GM21360 (cell line): ENCODE results near the gene PDZD2.

Experiments used
- ATAC-seq: cut with Tn5 transposase; IDR thresholded peaks from one replicate; pipeline ENCODE4 v1.9.1; 2021; ENCODE audit warnings: mild to moderate bottlenecking, moderate library complexity; ENCODE audit not compliant: unreplicated experiment

Gene PDZD2

GRCh38 chr5:32155211-32155610 is 516.3 kb downstream of the PDZD2 start:
- ATAC-seq, result no peak

DNA sequence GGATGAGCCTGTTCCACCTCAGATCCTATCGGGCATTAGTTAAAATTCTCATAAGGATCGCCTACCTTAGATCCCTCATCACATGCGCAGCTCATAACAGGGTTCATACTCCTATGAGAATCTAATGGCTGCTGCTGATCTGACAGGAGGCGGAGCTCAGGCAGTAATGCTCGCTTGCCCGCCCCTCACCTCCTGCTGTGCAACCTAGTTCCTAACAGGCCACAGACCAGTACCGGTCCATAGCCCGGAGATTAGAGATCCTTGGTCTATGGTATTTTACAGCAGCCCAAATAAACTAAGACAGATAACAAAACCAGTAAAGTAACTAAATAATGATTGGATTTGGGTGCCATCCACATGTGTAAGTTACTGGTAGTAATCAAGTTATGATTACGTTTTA is 517.7 kb downstream of the PDZD2 start:
- no peak for ATAC-seq

GRCh38 chr5:32157078-32157477 is 518.1 kb downstream of the PDZD2 start:
- no peak for ATAC-seq

GRCh38 chr5:32158679-32158975 is 519.7 kb downstream of the PDZD2 start:
- ATAC-seq, result no peak

DNA sequence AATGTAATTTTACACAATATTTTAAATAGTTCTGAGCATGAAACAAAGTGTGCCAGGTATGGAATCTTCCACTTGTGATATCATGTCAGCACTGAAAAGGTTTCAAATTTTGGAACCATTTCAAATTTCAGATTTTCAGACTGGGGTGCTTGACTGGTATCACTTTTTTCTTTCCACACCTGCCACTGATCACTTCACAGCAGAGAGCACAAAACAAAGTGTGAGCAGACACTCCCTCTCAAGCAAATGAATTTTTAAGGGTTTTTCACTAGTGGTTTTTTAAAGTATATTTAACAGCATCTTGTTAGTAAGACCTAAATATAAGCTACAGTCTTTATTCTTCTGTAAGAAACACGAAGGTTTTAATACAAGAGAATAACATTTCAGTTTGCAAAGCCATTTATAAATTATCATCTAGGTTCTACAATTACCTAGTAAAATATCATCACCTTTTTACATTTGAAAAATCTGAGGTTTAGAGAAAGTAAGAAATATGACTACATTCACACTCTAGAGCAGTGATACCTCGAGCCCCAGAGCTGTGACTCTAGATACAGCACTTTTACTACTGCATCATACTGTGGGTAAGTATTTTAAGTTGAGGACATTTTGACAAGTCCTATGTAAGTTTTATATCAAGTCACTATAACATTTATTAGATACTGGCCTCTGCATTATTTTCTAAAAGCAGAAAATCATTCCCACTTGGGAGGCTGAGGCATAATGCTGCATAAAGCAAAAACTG is 520.6 kb downstream of the PDZD2 start:
- ATAC-seq, result no peak

DNA sequence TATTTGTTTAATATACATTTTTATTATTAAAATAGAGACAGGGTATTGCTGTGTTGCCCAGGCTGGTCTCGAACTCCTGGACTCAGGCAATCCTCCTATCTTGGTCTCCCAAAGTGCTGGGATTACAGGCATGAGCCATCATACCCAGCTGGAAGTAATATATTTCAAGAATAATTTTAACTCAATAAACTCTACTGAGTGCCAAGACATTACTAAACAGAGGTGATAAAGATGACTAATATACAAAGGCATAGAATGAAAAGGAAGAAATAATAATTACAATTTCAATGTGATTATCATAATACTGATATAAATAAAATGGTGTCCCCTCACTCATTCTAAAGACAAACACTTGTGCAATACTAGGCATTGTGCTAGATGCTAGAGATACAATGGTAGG is 521.3 kb downstream of the PDZD2 start:
- ATAC-seq, result no peak
